ENCODE data around the gene CCDC196.
A peak's percentile ranks its signal among the peaks of the same experiment; 100 is the strongest.

The CCDC196 gene

GRCh38 chr14:66490143-66491111 lies 4.3 kb downstream of the CCDC196 start:
- DNase-seq (ENCODE audit: extremely low spot score): no peak
- ChIA-PET CTCF (interaction anchor here (0.6 kb wide), 3 partner anchors 10 to 633 kb away, joined by 3 to 4 read pairs (median 3); no protein-coding TSS in a partner anchor), POLR2A (interaction anchor here (1.3 kb wide), 1 partner anchor 17 kb away, joined by 4 read pairs; the partner anchor contains the start of gene GPHN)
- TF ChIP-seq SUZ12 (IDR thresholded peaks at IDR 0.05) (no peak), HDGF (IDR thresholded peaks at IDR 0.05; ENCODE audit: borderline replicate concordance) (no peak), ELF4 (IDR thresholded peaks at IDR 0.05) (no peak), ARNT (IDR thresholded peaks at IDR 0.05) (no peak), TARDBP (IDR thresholded peaks at IDR 0.05) (no peak), FOXK2 (IDR thresholded peaks at IDR 0.05) (no peak), LEF1 (IDR thresholded peaks at IDR 0.05; ENCODE audit: borderline replicate concordance) (no peak), NFRKB (IDR thresholded peaks at IDR 0.05) (no peak), FOXM1 (IDR thresholded peaks at IDR 0.05; ENCODE audit: borderline replicate concordance) (no peak), ZNF384 (IDR thresholded peaks at IDR 0.05) (no peak), PKNOX1 (IDR thresholded peaks at IDR 0.05) (no peak), CTBP1 (IDR thresholded peaks at IDR 0.05; ENCODE audit: borderline replicate concordance) (no peak)

- ChIA-PET POLR2A (no interaction called here), CTCF (no interaction called here)
- TF ChIP-seq BHLHE40 (IDR thresholded peaks at IDR 0.05; ENCODE audit: borderline replicate concordance) (no peak), SP1 (IDR thresholded peaks at IDR 0.05) (no peak), FOXM1 (IDR thresholded peaks at IDR 0.05; ENCODE audit: borderline replicate concordance) (no peak), ELF4 (IDR thresholded peaks at IDR 0.05) (no peak), SUZ12 (IDR thresholded peaks at IDR 0.05) (no peak), L3MBTL2 (conservative IDR thresholded peaks at IDR 0.05) (no peak), HDGF (IDR thresholded peaks at IDR 0.05; ENCODE audit: borderline replicate concordance) (no peak), FOXK2 (IDR thresholded peaks at IDR 0.05) (no peak), ARNT (IDR thresholded peaks at IDR 0.05) (no peak), LEF1 (IDR thresholded peaks at IDR 0.05; ENCODE audit: borderline replicate concordance) (no peak), CTBP1 (IDR thresholded peaks at IDR 0.05; ENCODE audit: borderline replicate concordance) (no peak)
- no peak for DNase-seq (ENCODE audit: extremely low spot score)
Measured at GRCh38 chr14:66493750-66494149, 7.6 kb downstream of the CCDC196 start.

- DNase-seq (ENCODE audit: extremely low spot score): peak; percentile 56
- TF ChIP-seq BHLHE40 (IDR thresholded peaks at IDR 0.05; ENCODE audit: borderline replicate concordance): no peak
- POLR2A ChIA-PET: interaction anchor here (2.9 kb wide), 1 partner anchor 12 kb away, joined by 11 read pairs; the partner anchor contains the start of gene GPHN
- CTCF ChIA-PET: interaction anchor here (0.9 kb wide), 1 partner anchor 13 kb away, joined by 3 read pairs; no protein-coding TSS in a partner anchor
Measured at GRCh38 chr14:66495218-66496098, 9.3 kb downstream of the CCDC196 start.

GRCh38 chr14:66496188-66496807 lies 10.1 kb downstream of the CCDC196 start:
- CTCF ChIA-PET: no interaction called here
- POLR2A ChIA-PET: interaction anchor here (2.9 kb wide), 1 partner anchor 11 kb away, joined by 11 read pairs; the partner anchor contains the start of gene GPHN
- DNase-seq (ENCODE audit: extremely low spot score): no peak
- TF ChIP-seq SUZ12 (IDR thresholded peaks at IDR 0.05) (no peak), HDGF (IDR thresholded peaks at IDR 0.05; ENCODE audit: borderline replicate concordance) (no peak), NFRKB (IDR thresholded peaks at IDR 0.05) (no peak), PKNOX1 (IDR thresholded peaks at IDR 0.05) (no peak), BHLHE40 (IDR thresholded peaks at IDR 0.05; ENCODE audit: borderline replicate concordance) (no peak)

- TF ChIP-seq PKNOX1 (IDR thresholded peaks at IDR 0.05) (no peak), FOXA1 (IDR thresholded peaks at IDR 0.05) (no peak), HDGF (IDR thresholded peaks at IDR 0.05; ENCODE audit: borderline replicate concordance) (no peak), ELF4 (IDR thresholded peaks at IDR 0.05) (no peak), TARDBP (IDR thresholded peaks at IDR 0.05) (no peak), L3MBTL2 (conservative IDR thresholded peaks at IDR 0.05) (no peak), ZNF384 (IDR thresholded peaks at IDR 0.05) (no peak), CTBP1 (IDR thresholded peaks at IDR 0.05; ENCODE audit: borderline replicate concordance) (no peak), SP1 (IDR thresholded peaks at IDR 0.05) (no peak), BHLHE40 (IDR thresholded peaks at IDR 0.05; ENCODE audit: borderline replicate concordance) (no peak), SUZ12 (IDR thresholded peaks at IDR 0.05) (no peak), FOXM1 (IDR thresholded peaks at IDR 0.05; ENCODE audit: borderline replicate concordance) (no peak)
- ChIA-PET POLR2A (interaction anchor here (2.9 kb wide), 1 partner anchor 10 kb away, joined by 11 read pairs; the partner anchor contains the start of gene GPHN), CTCF (interaction anchor here (0.7 kb wide), 1 partner anchor 780 kb away, joined by 3 read pairs; no protein-coding TSS in a partner anchor)
- DNase-seq (ENCODE audit: extremely low spot score): no peak
Measured at GRCh38 chr14:66496911-66497310, 10.7 kb downstream of the CCDC196 start.
